Activated CD8-positive, alpha-beta memory T cell treated with anti-CD3 and anti-CD28 coated beads, Interleukin-2, amount 50 U/mL, for 4 hours (primary cell): ENCODE results near the gene ABHD1.

Source experiments
- DNase-seq: peaks from one replicate; pipeline ENCODE4 v3.0.0-alpha.2; 2020

Gene ABHD1

GRCh38 chr2:27138111-27138510 lies 14.5 kb downstream of the ABHD1 start:
- DNase-seq, result no peak

- no peak for DNase-seq
Measured at GRCh38 chr2:27139310-27139709, 15.7 kb downstream of the ABHD1 start, which contains the start of gene PRR30. Gene PRR30 (minus strand): TSS chr2:27139410. CDS start chr2:27138329, 1,081 bp downstream.

- no peak for DNase-seq
Measured at GRCh38 chr2:27143285-27143684, 19.7 kb downstream of the ABHD1 start.

GRCh38 chr2:27145682-27146081 lies 22.1 kb downstream of the ABHD1 start:
- DNase-seq, result no peak

GRCh38 chr2:27147935-27148334 lies 24.3 kb downstream of the ABHD1 start:
- no peak for DNase-seq

GRCh38 chr2:27148801-27149439 lies 25.3 kb downstream of the ABHD1 start, which contains the start of gene TCF23:
Gene TCF23 (plus strand): TSS chr2:27149004. CDS start chr2:27149134, 130 bp downstream.
- no peak for DNase-seq

GRCh38 chr2:27149570-27150405 lies 26.2 kb downstream of the ABHD1 start:
- DNase-seq, result no peak

GRCh38 chr2:27150639-27151230 lies 27.1 kb downstream of the ABHD1 start:
- DNase-seq, result no peak

GRCh38 chr2:27152102-27152795 lies 28.6 kb downstream of the ABHD1 start:
- DNase-seq, result no peak

GRCh38 chr2:27152796-27153464 lies 29.3 kb downstream of the ABHD1 start:
- DNase-seq, result no peak

- no peak for DNase-seq
Measured at GRCh38 chr2:27154488-27154887, 30.9 kb downstream of the ABHD1 start.

GRCh38 chr2:27155069-27155520 lies 31.5 kb downstream of the ABHD1 start:
- DNase-seq, result no peak

- DNase-seq, result no peak
Measured at GRCh38 chr2:27158468-27158867, 34.9 kb downstream of the ABHD1 start.

GRCh38 chr2:27159271-27159670 lies 35.7 kb downstream of the ABHD1 start:
- DNase-seq, result no peak

GRCh38 chr2:27160191-27160590 lies 36.6 kb downstream of the ABHD1 start:
- no peak for DNase-seq

GRCh38 chr2:27162151-27163121 lies 38.8 kb downstream of the ABHD1 start:
- no peak for DNase-seq

- no peak for DNase-seq
Measured at GRCh38 chr2:27164960-27165763, 41.5 kb downstream of the ABHD1 start.

GRCh38 chr2:27170581-27171337 lies 47.1 kb downstream of the ABHD1 start:
- no peak for DNase-seq

- no peak for DNase-seq
Measured at GRCh38 chr2:27171351-27171848, 47.8 kb downstream of the ABHD1 start.
